GM12878 (cell line): ENCODE results near the gene CLEC17A. TPM values are rescaled to one million over a fixed set of nuclear protein-coding genes. Genes with fewer than 3 reads are reported as not detected.
A peak's percentile ranks its signal among the peaks of the same experiment; 100 is the strongest.

ENCODE experiments used
- ATF3 ChIP-seq: IDR thresholded peaks from 2 replicates; pipeline ENCODE4 v1.6.1; 2011; ENCODE audit warnings: low read depth, mild to moderate bottlenecking, low read length, moderate library complexity, borderline replicate concordance; ENCODE audit errors: extremely low read depth
- BCL11A ChIP-seq: IDR thresholded peaks from 2 replicates; pipeline ENCODE4 v1.6.1; 2011; ENCODE audit warnings: low read depth, low read length
- BCLAF1 ChIP-seq: fragments of 450-650 bp; IDR thresholded peaks from 2 replicates; pipeline ENCODE4 v1.6.1; 2017; ENCODE audit warnings: antibody characterized with exemption, mild to moderate bottlenecking, moderate library complexity
- CBX5 ChIP-seq: sonication (generic); IDR thresholded peaks from 2 replicates; pipeline ENCODE4 v1.6.1; 2016; ENCODE audit warnings: low read depth, moderate library complexity, mild to moderate bottlenecking, inconsistent platforms
- CHD4 ChIP-seq: fragments of 200-600 bp; sonication (generic); IDR thresholded peaks from 2 replicates; pipeline ENCODE4 v1.6.1; 2016; ENCODE audit warnings: mild to moderate bottlenecking
- ETV6 ChIP-seq, 2 experiments: fragments of 450-650 bp in 1 of 2; IDR thresholded peaks in 1 of 2; conservative IDR thresholded peaks in 1 of 2; 2 replicates each; pipeline ENCODE4 v1.6.1; 2014; ENCODE audit warnings: antibody characterized with exemption in 1 of 2, borderline replicate concordance in 1 of 2, low read depth in 1 of 2, mild to moderate bottlenecking in 1 of 2, moderate library complexity in 1 of 2
- HCFC1 ChIP-seq: fragments of 150-350 bp; IDR thresholded peaks from 2 replicates; pipeline ENCODE4 v1.6.1; 2014; ENCODE audit warnings: low read length
- HDAC2 ChIP-seq: fragments of 200-600 bp; sonication (generic); IDR thresholded peaks from 2 replicates; pipeline ENCODE4 v1.6.1; 2017
- HSF1 ChIP-seq: fragments of 150-350 bp; IDR thresholded peaks from 2 replicates; pipeline ENCODE4 v1.6.1; 2014; ENCODE audit warnings: mild to moderate bottlenecking, low read depth, low read length
- IRF4 ChIP-seq: IDR thresholded peaks from 2 replicates; pipeline ENCODE4 v1.6.1; 2011; ENCODE audit warnings: low read depth, low read length
- LARP7 ChIP-seq: fragments of 450-650 bp; IDR thresholded peaks from 2 replicates; pipeline ENCODE4 v1.6.1; 2017; ENCODE audit warnings: mild to moderate bottlenecking
- PAX5 ChIP-seq: IDR thresholded peaks from 2 replicates; pipeline ENCODE4 v1.6.1; 2011; ENCODE audit warnings: low read depth, low read length, borderline replicate concordance
- PAX8 ChIP-seq: fragments of 450-650 bp; IDR thresholded peaks from 2 replicates; pipeline ENCODE4 v1.6.1; 2017; ENCODE audit warnings: mild to moderate bottlenecking, moderate library complexity
- SREBF2 ChIP-seq: IDR thresholded peaks from 2 replicates; pipeline ENCODE4 v1.6.1; 2012; ENCODE audit warnings: mild to moderate bottlenecking, low read length
- TAF1 ChIP-seq: IDR thresholded peaks from 2 replicates; pipeline ENCODE4 v1.6.1; 2011; ENCODE audit warnings: mild to moderate bottlenecking, low read depth, low read length, borderline replicate concordance
- TBL1XR1 ChIP-seq: IDR thresholded peaks from 2 replicates; pipeline ENCODE4 v1.6.1; 2012; ENCODE audit warnings: low read depth, low read length, improper control_type of control experiment
- ZNF207 ChIP-seq: fragments of 450-650 bp; IDR thresholded peaks from 2 replicates; pipeline ENCODE4 v1.6.1; 2014; ENCODE audit warnings: antibody characterized with exemption, mild to moderate bottlenecking, borderline replicate concordance
- ZNF274 ChIP-seq: IDR thresholded peaks from one replicate; pipeline ENCODE4 v1.8.0; 2011; ENCODE audit not compliant: insufficient read length, insufficient read depth
- ZNF384 ChIP-seq: IDR thresholded peaks from 2 replicates; pipeline ENCODE4 v1.6.1; 2012; ENCODE audit warnings: low read depth, mild to moderate bottlenecking, low read length, improper control_type of control experiment, borderline replicate concordance
- polyA plus RNA-seq, 11 experiments: library from polyadenylated mRNA; depleted of rRNA in 4 of 11; unstranded in 6 of 11; stranded (reverse) in 5 of 11; fragments of >200 nt; fragmentation: Nextera tagmentation in 4 of 11; fragmentation: Illumina TruSeq in 1 of 11; extraction: Ambion mirVana in 4 of 11; extraction: Trizol in 1 of 11; gene quantifications; 1 replicate in 1 of 11; 2 replicates in 10 of 11; pipeline versions ENCODE4 v1.2.1 to v1.2.3, GENCODE V29; 2011 to 2016; ENCODE audit warnings: inconsistent platforms in 2 of 11, missing spikeins in 2 of 11, low read depth in 1 of 11
- total RNA-seq, 4 experiments: library from RNA; depleted of rRNA in 3 of 4; stranded (reverse); fragments of >200 nt in 3 of 4; fragmentation: Illumina TruSeq in 1 of 4; extraction: Trizol in 1 of 4; gene quantifications; 2 replicates each; pipeline versions ENCODE4 v1.2.1 to v1.2.3, GENCODE V29; 2013 to 2021
- TF ChIP-seq, protein P1 (sequence below): IDR thresholded peaks from 2 replicates; pipeline ENCODE4 v1.6.1; 2011; ENCODE audit warnings: mild to moderate bottlenecking, low read depth, low read length, moderate library complexity; ENCODE audit not compliant: insufficient replicate concordance
- TF ChIP-seq, protein P2 (sequence below): IDR thresholded peaks from 2 replicates; pipeline ENCODE4 v1.6.1; 2012; ENCODE audit warnings: low read depth, low read length, improper control_type of control experiment

Gene CLEC17A
- total and polyA plus RNA-seq, 10 of the 15 experiments (the other 5 are each of a cell fraction or from before 2014, with no cell fraction given): 12.9 to 131 (median 97.3) TPM

GRCh38 chr19:14582894-14583340 lies at the start of gene CLEC17A (continued):
- no peak for TF ChIP-seq HSF1
- TF ChIP-seq ETV6 (conservative IDR thresholded peaks at IDR 0.05 in 1 of 2, IDR thresholded peaks at IDR 0.05 in 1 of 2; ENCODE audit: borderline replicate concordance in 1 of 2, low read depth in 1 of 2): peak in 1 of 2 experiments; percentile 58; a peak in 1 of 4 replicates
- TF ChIP-seq TBL1XR1: peak; percentile 83; the same call in 1 of the 2 replicates
- TF ChIP-seq, protein P1, sequence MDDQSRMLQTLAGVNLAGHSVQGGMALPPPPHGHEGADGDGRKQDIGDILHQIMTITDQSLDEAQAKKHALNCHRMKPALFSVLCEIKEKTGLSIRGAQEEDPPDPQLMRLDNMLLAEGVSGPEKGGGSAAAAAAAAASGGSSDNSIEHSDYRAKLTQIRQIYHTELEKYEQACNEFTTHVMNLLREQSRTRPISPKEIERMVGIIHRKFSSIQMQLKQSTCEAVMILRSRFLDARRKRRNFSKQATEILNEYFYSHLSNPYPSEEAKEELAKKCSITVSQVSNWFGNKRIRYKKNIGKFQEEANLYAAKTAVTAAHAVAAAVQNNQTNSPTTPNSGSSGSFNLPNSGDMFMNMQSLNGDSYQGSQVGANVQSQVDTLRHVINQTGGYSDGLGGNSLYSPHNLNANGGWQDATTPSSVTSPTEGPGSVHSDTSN: no peak
- no peak for TF ChIP-seq ZNF384
- no peak for TF ChIP-seq CBX5
- no peak for TF ChIP-seq SREBF2
- TF ChIP-seq LARP7: peak; percentile 83
- TF ChIP-seq PAX5: no peak
- TF ChIP-seq, protein P2, sequence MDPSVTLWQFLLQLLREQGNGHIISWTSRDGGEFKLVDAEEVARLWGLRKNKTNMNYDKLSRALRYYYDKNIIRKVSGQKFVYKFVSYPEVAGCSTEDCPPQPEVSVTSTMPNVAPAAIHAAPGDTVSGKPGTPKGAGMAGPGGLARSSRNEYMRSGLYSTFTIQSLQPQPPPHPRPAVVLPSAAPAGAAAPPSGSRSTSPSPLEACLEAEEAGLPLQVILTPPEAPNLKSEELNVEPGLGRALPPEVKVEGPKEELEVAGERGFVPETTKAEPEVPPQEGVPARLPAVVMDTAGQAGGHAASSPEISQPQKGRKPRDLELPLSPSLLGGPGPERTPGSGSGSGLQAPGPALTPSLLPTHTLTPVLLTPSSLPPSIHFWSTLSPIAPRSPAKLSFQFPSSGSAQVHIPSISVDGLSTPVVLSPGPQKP: no peak
- no peak for TF ChIP-seq ATF3
- no peak for TF ChIP-seq PAX8
- no peak for TF ChIP-seq HDAC2
- peak; percentile 86 for TF ChIP-seq IRF4
- peak; percentile 50; the same call in 1 of the 2 replicates for TF ChIP-seq BCL11A
- peak; percentile 83; the same call in 1 of the 2 replicates for TF ChIP-seq ZNF207
- no peak for TF ChIP-seq ZNF274
- TF ChIP-seq BCLAF1: no peak; the same call in 1 of the 2 replicates
- 0 out of 2 replicates have a peak, but pooled peaks have one; percentile 18 for TF ChIP-seq HCFC1
- TF ChIP-seq TAF1: peak; percentile 94
- no peak for TF ChIP-seq CHD4
